MG63 (cell line): ENCODE results near the gene ANKRD65. TPM values are rescaled to one million over a fixed set of nuclear protein-coding genes. Genes with fewer than 3 reads are reported as not detected.
A peak's percentile ranks its signal among the peaks of the same experiment; 100 is the strongest.
"Not testable (repeated sequence)": the region's sequence is repeated elsewhere in the genome, so short reads cannot be mapped to it uniquely, and the experiment has no call there.

ENCODE experiments used
- DNase-seq: peaks from one replicate; pipeline ENCODE4 v3.0.0-alpha.2; 2020
- H3K27me3 ChIP-seq: fragments of 250-450 bp; sonication (Bioruptor Pico); 2 replicates; pipeline ENCODE4 v1.5.1; 2020; ENCODE audit warnings: mild to moderate bottlenecking, moderate library complexity
- H3K36me3 ChIP-seq: fragments of 250-450 bp; sonication (Bioruptor Pico); 2 replicates; pipeline ENCODE4 v1.5.1; 2020; ENCODE audit warnings: mild to moderate bottlenecking, moderate library complexity
- H3K4me3 ChIP-seq: fragments of 250-450 bp; sonication (Bioruptor Pico); 2 replicates; pipeline ENCODE4 v1.5.1; 2020; ENCODE audit warnings: mild to moderate bottlenecking, moderate library complexity
- H3K9me3 ChIP-seq: fragments of 250-450 bp; sonication (Bioruptor Pico); 2 replicates; pipeline ENCODE4 v1.5.1; 2020; ENCODE audit warnings: mild to moderate bottlenecking, moderate library complexity
- total RNA-seq: library from RNA; depleted of rRNA; stranded (reverse); fragments of >200 nt; shearing (Covaris generic); gene quantifications from 2 replicates; pipeline ENCODE4 v1.2.3, GENCODE V29; 2014; ENCODE audit warnings: low replicate concordance; rRNA removed

The ANKRD65 gene
- total RNA-seq, 1 experiment from 2014 or later = not detected

DNA sequence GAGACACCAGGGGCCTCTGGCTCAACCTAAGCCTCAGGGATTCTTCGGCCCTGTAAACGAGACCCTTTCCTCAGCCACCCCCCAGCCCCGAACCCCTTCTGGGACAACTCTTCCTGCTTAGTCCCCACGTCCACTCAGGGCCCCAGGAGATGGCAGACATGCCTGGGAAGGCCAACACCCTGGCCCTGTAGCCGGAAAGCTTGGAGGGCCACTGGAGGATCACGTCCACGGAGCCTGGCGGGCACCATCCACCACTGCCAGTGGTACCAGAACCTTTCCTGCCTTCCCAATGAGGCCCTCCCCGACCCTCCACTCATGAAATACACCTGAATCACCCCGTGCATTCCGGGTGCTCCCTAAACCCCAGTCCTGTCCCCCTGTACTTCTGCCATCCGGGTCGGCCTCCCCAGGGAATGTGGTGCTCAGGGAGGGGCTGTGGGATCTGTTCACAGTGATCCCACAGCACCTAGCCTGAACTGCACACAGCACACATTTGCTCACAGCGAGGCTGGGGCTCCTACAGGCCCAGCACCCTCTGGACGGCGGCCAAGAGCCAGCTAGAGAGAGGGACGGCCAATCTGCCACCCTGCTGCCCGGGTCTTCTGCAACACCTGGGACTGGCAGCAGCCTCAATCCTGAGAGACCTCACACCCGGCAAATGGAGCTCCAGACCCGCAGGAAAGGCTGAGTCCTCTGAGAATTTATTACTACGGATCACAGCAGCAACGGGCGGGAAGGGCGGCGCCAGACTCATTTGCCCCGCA is 47.8 kb downstream of the ANKRD65 start:
- no peak for DNase-seq

GRCh38 chr1:1371746-1372711 is 49.0 kb downstream of the ANKRD65 start:
- H3K36me3 ChIP-seq = peaks cover 38% of the 10 kb centered on the region
- peaks cover 3% of the 10 kb centered on the region for H3K9me3 ChIP-seq
- H3K4me3 ChIP-seq = no peak overlapping the region
- peak; percentile 63 for DNase-seq
- H3K27me3 ChIP-seq = no peaks in the 10 kb centered on the region

More for the DNA sequence above, 47.8 kb downstream of the ANKRD65 start:
- Histone ChIP-seq H3K36me3 (peaks cover 38% of the 10 kb centered on the region), H3K27me3 (no peaks in the 10 kb centered on the region), H3K4me3 (peak overlapping the region; percentile 76), H3K9me3 (no peaks in the 10 kb centered on the region)

DNA sequence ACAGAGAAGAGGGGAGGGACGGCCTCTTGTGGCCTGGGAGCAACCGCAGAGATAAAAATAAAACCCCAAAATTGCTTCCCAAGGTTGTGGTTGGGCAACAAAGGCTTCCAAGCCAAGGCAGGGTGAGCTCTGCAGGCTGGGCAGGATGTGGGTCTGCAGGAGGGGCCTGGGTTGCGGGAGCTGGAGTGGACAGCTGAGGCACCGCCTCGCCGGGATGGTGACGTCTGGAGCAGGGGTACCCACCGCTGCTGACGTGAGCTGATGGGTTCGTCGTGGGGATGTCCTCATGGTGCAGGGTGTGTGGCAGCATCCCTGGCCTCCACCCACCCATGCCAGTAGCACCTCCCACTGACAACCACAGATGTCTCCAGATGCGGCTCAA is 49.7 kb downstream of the ANKRD65 start:
- Histone ChIP-seq H3K27me3 (no peaks in the 10 kb centered on the region), H3K36me3 (peaks cover 33% of the 10 kb centered on the region), H3K4me3 (no peak overlapping the region), H3K9me3 (peaks cover 5% of the 10 kb centered on the region)
- no peak for DNase-seq

GRCh38 chr1:1370771-1371300 is 50.2 kb downstream of the ANKRD65 start:
- Histone ChIP-seq H3K9me3 (peaks cover 7% of the 10 kb centered on the region), H3K36me3 (peaks cover 28% of the 10 kb centered on the region), H3K4me3 (no peak overlapping the region), H3K27me3 (no peaks in the 10 kb centered on the region)
- DNase-seq = no peak

DNA sequence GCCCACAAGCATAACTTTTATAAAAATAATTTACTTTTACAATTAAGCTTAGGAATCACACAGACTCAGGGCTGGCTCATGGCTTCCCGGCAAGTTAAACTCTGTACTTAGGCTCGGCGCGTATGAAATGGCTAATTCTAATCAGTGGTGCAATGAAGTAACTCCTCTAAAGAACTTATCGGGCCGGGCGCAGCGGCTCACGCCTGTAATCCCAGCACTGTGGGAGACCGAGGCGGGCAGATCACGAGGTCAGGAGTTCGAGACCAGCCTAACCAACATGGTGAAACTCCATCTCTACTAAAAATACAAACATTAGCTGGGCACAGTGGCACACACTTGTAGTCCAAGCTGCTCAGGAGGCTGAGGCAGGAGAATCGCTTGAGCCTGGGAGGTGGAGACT is 51.0 kb downstream of the ANKRD65 start:
- H3K27me3 ChIP-seq, H3K4me3 ChIP-seq, DNase-seq, H3K9me3 ChIP-seq: not testable (repeated sequence)
- H3K36me3 ChIP-seq = peaks cover 25% of the 10 kb centered on the region

Other genes with a start within 250 kb of the ANKRD65 start
- not detected in 2 replicates for gene TTLL10, start 247.4 kb downstream of the ANKRD65 start, total RNA-seq
- not detected in 2 replicates for gene TNFRSF18, start 214.7 kb downstream of the ANKRD65 start, total RNA-seq
- gene TNFRSF4, start 207.1 kb downstream of the ANKRD65 start, total RNA-seq = not detected in 2 replicates
- 93.0 and 126 TPM in 2 replicates for gene SDF4, start 189.3 kb downstream of the ANKRD65 start, total RNA-seq
- 36.6 and 37.4 TPM in 2 replicates for gene B3GALT6, start 189.0 kb downstream of the ANKRD65 start, total RNA-seq
- gene C1QTNF12, start 174.6 kb downstream of the ANKRD65 start, total RNA-seq = 0.26 TPM in 1 of 2 replicates, not detected in the other
- 66.2 and 94.1 TPM in 2 replicates for gene UBE2J2, start 147.4 kb downstream of the ANKRD65 start, total RNA-seq
- gene SCNN1D, start 140.8 kb downstream of the ANKRD65 start, total RNA-seq = 0.20 and 2.5 TPM in 2 replicates
- 20.0 and 24.2 TPM in 2 replicates for gene ACAP3, start 113.3 kb downstream of the ANKRD65 start, total RNA-seq
- 46.7 and 53.3 TPM in 2 replicates for gene PUSL1, start 112.7 kb downstream of the ANKRD65 start, total RNA-seq
- 55.9 and 70.5 TPM in 2 replicates for gene INTS11, start 96.6 kb downstream of the ANKRD65 start, total RNA-seq
- gene CPTP, start 96.5 kb downstream of the ANKRD65 start, total RNA-seq = 18.1 and 31.1 TPM in 2 replicates
- not detected in 2 replicates for gene TAS1R3, start 90.0 kb downstream of the ANKRD65 start, total RNA-seq
- 55.3 and 107 TPM in 2 replicates for gene DVL1, start 71.9 kb downstream of the ANKRD65 start, total RNA-seq
- gene MXRA8, start 62.7 kb downstream of the ANKRD65 start, total RNA-seq = 259 and 316 TPM in 2 replicates
- 94.2 and 226 TPM in 2 replicates for gene AURKAIP1, start 46.1 kb downstream of the ANKRD65 start, total RNA-seq
- 45.1 and 47.9 TPM in 2 replicates for gene CCNL2, start 21.9 kb downstream of the ANKRD65 start, total RNA-seq
- gene MRPL20, start 14.0 kb downstream of the ANKRD65 start, total RNA-seq = 32.0 and 55.2 TPM in 2 replicates
- gene VWA1, start 14.4 kb upstream of the ANKRD65 start, total RNA-seq = 0.59 and 6.2 TPM in 2 replicates
- not detected in 2 replicates for gene ATAD3C, start 28.4 kb upstream of the ANKRD65 start, total RNA-seq
- 26.1 and 36.6 TPM in 2 replicates for gene ATAD3B, start 50.5 kb upstream of the ANKRD65 start, total RNA-seq
- 66.9 and 74.6 TPM in 2 replicates for gene ATAD3A, start 90.9 kb upstream of the ANKRD65 start, total RNA-seq
- not detected in 2 replicates for gene TMEM240, start 119.3 kb upstream of the ANKRD65 start, total RNA-seq
- 168 and 203 TPM in 2 replicates for gene SSU72, start 153.6 kb upstream of the ANKRD65 start, total RNA-seq
- gene FNDC10, start 178.9 kb upstream of the ANKRD65 start, total RNA-seq = 4.0 and 8.7 TPM in 2 replicates
- 26.4 and 66.8 TPM in 2 replicates for gene MIB2, start 194.2 kb upstream of the ANKRD65 start, total RNA-seq
- 1.6 TPM in 1 of 2 replicates, not detected in the other for gene MMP23B, start 210.9 kb upstream of the ANKRD65 start, total RNA-seq
- 4.5 and 12.8 TPM in 2 replicates for gene CDK11B, start 237.7 kb upstream of the ANKRD65 start, total RNA-seq